Measurements from ENCODE around the gene INSM2. TPM values are rescaled to one million over a fixed set of nuclear protein-coding genes. Genes with fewer than 3 reads are reported as not detected.

INSM2 gene, protein sequence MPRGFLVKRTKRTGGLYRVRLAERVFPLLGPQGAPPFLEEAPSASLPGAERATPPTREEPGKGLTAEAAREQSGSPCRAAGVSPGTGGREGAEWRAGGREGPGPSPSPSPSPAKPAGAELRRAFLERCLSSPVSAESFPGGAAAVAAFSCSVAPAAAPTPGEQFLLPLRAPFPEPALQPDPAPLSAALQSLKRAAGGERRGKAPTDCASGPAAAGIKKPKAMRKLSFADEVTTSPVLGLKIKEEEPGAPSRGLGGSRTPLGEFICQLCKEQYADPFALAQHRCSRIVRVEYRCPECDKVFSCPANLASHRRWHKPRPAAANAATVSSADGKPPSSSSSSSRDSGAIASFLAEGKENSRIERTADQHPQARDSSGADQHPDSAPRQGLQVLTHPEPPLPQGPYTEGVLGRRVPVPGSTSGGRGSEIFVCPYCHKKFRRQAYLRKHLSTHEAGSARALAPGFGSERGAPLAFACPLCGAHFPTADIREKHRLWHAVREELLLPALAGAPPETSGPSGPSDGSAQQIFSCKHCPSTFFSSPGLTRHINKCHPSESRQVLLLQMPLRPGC
- not detected for total RNA-seq

- no peak for DNase-seq (ENCODE audit: low spot score in 2 of 2)
- Histone ChIP-seq H3K27ac (no peak within 1 kb of the TSS), H3K27me3 (peaks cover 68% of the 10 kb centered on the region), H3K36me3 (peaks cover 3% of the 10 kb centered on the region), H3K9me3 (no peaks in the 10 kb centered on the region), H3K4me3 (peak within 1 kb of the TSS; percentile 67), H3K4me1 (peaks cover 31% of the 10 kb centered on the region)
- TF ChIP-seq, protein P1, sequence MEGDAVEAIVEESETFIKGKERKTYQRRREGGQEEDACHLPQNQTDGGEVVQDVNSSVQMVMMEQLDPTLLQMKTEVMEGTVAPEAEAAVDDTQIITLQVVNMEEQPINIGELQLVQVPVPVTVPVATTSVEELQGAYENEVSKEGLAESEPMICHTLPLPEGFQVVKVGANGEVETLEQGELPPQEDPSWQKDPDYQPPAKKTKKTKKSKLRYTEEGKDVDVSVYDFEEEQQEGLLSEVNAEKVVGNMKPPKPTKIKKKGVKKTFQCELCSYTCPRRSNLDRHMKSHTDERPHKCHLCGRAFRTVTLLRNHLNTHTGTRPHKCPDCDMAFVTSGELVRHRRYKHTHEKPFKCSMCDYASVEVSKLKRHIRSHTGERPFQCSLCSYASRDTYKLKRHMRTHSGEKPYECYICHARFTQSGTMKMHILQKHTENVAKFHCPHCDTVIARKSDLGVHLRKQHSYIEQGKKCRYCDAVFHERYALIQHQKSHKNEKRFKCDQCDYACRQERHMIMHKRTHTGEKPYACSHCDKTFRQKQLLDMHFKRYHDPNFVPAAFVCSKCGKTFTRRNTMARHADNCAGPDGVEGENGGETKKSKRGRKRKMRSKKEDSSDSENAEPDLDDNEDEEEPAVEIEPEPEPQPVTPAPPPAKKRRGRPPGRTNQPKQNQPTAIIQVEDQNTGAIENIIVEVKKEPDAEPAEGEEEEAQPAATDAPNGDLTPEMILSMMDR (IDR thresholded peaks at IDR 0.05), result no peak
- no peak for TF ChIP-seq POLR2A (IDR thresholded peaks at IDR 0.05)
- no peak for TF ChIP-seq EP300 (IDR thresholded peaks at IDR 0.05)
- no peak for TF ChIP-seq POLR2AphosphoS5 (IDR thresholded peaks at IDR 0.05)
- 2% methylated on average over 37 of the region's 100 CpGs for WGBS
Measured at GRCh38 chr14:35533357-35534207, at the start of gene INSM2. INSM2 (plus strand) TSS chr14:35534164; CDS start chr14:35534253, 89 bp downstream.

- no peak for TF ChIP-seq POLR2AphosphoS5 (IDR thresholded peaks at IDR 0.05)
- no peak for TF ChIP-seq POLR2A (IDR thresholded peaks at IDR 0.05)
- TF ChIP-seq EP300 (IDR thresholded peaks at IDR 0.05), result no peak
- TF ChIP-seq, protein P1 (IDR thresholded peaks at IDR 0.05), result no peak
Measured at GRCh38 chr14:35492569-35493014, 41.4 kb upstream of the INSM2 start.

GRCh38 chr14:35495278-35495677, 38.7 kb upstream of the INSM2 start:
- Histone ChIP-seq H3K27me3 (no peaks in the 10 kb centered on the region), H3K9me3 (no peaks in the 10 kb centered on the region), H3K36me3 (no peaks in the 10 kb centered on the region), H3K27ac (no peak overlapping the region), H3K4me3 (no peak overlapping the region), H3K4me1 (no peaks in the 10 kb centered on the region)
- no peak for DNase-seq (ENCODE audit: low spot score in 2 of 2)
- TF ChIP-seq POLR2AphosphoS5 (IDR thresholded peaks at IDR 0.05), result no peak
- no peak for TF ChIP-seq POLR2A (IDR thresholded peaks at IDR 0.05)
- TF ChIP-seq, protein P1 (IDR thresholded peaks at IDR 0.05), result no peak
- TF ChIP-seq EP300 (IDR thresholded peaks at IDR 0.05), result no peak

More at GRCh38 chr14:35492569-35493014, 41.4 kb upstream of the INSM2 start:
- Histone ChIP-seq H3K27me3 (no peaks in the 10 kb centered on the region), H3K4me1 (no peaks in the 10 kb centered on the region), H3K9me3 (no peaks in the 10 kb centered on the region), H3K4me3 (no peak overlapping the region), H3K36me3 (no peaks in the 10 kb centered on the region), H3K27ac (no peak overlapping the region)
- no peak for DNase-seq (ENCODE audit: low spot score in 2 of 2)

DNA sequence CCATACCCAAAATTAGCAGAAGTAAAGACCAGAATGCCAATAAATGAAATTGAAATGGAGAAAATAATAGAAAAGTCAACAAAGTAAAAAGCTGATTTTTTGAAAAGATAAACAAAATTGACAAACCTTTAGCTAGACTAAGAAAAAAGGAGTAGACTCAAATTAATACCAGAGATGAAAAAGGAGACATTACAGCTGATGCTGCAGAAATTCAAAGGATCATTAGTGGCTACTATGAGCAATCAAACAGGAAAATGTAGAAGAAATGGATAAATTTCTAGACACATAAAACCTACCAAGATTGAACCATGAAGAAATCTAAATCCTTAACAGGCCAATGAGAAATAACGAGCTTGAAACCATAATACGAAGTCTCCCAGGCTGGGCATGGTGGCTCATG, 34.8 kb upstream of the INSM2 start:
- no peaks in the 10 kb centered on the region for H3K36me3 ChIP-seq
- TF ChIP-seq, protein P1 (IDR thresholded peaks at IDR 0.05), result no peak
- TF ChIP-seq POLR2AphosphoS5 (IDR thresholded peaks at IDR 0.05) (no peak), POLR2A (IDR thresholded peaks at IDR 0.05) (no peak), EP300 (IDR thresholded peaks at IDR 0.05) (no peak)
- no peak overlapping the region for H3K4me3 ChIP-seq
- H3K27ac ChIP-seq, result no peak overlapping the region
- WGBS, result 100% methylated on average over 2 of the region's 2 CpGs
- H3K4me1 ChIP-seq, result no peaks in the 10 kb centered on the region
- H3K9me3 ChIP-seq, result no peaks in the 10 kb centered on the region
- no peaks in the 10 kb centered on the region for H3K27me3 ChIP-seq
- no peak for DNase-seq (ENCODE audit: low spot score in 2 of 2)

Data from suprapubic skin (tissue), 4 donors.